ENCODE results near the gene UGT1A4. TPM values are rescaled to one million over a fixed set of nuclear protein-coding genes. Genes with fewer than 3 reads are reported as not detected.
"Not testable (repeated sequence)": the region's sequence is repeated elsewhere in the genome, so short reads cannot be mapped to it uniquely, and the experiment has no call there.

Gene UGT1A4
- total RNA-seq, 1 donor from 2014 or later, result not detected

DNA sequence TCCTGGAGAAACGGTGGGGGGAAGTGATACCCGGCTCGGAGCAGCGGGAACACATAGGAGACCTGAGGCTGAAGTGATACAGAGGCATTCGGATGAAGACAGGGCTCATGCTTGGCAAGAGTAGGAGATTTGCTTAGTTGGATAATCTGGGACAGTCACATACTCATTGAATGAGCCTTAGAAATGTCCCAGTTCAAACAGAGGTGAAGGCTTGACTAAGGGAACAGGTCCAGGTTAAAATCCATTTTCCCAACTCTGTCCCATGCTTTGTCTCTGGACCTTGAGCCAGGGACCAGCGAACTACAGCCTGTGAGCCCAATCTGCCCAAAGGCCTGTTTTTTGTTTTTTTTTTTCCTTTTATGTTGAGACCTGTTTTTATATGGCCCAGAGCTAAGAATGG lies 24.6 kb upstream of the UGT1A4 start:
- no peak for DNase-seq (ENCODE audit: missing footprints)
- intact Hi-C loops (cut with DNase I), result no loop called here
- ATAC-seq, result no peak

GRCh38 chr2:233698740-233699139 lies 19.8 kb upstream of the UGT1A4 start:
- DNase-seq (ENCODE audit: missing footprints) (no peak), ATAC-seq (no peak)
- intact Hi-C loops (cut with DNase I), result no loop called here

GRCh38 chr2:233699424-233700027 lies 19.0 kb upstream of the UGT1A4 start:
- intact Hi-C loops (cut with DNase I), result no loop called here
- DNase-seq (ENCODE audit: missing footprints) (no peak), ATAC-seq (no peak)

- intact Hi-C loops (cut with DNase I), result no loop called here
- no peak for DNase-seq (ENCODE audit: missing footprints)
- no peak for ATAC-seq
Observed at GRCh38 chr2:233700028-233700635, 18.4 kb upstream of the UGT1A4 start.

DNA sequence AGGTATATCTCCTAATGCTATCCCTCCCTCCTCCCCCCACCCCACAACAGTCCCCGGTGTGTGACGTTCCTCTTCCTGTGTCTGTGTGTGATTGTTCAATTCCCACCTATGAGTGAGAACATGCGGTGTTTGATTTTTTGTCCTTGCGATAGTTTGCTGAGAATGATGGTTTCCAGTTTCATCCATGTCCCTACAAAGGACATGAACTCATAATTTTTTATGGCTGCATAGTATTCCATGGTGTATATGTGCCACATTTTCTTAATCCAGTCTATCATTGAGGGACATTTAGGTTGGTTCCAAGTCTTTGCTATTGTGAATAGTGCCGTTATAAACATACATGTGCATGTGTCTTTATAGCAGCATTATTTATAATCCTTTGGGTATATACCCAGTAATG lies 17.7 kb upstream of the UGT1A4 start:
- DNase-seq (ENCODE audit: missing footprints); ATAC-seq; intact Hi-C loops (cut with DNase I): not testable (repeated sequence)

DNA sequence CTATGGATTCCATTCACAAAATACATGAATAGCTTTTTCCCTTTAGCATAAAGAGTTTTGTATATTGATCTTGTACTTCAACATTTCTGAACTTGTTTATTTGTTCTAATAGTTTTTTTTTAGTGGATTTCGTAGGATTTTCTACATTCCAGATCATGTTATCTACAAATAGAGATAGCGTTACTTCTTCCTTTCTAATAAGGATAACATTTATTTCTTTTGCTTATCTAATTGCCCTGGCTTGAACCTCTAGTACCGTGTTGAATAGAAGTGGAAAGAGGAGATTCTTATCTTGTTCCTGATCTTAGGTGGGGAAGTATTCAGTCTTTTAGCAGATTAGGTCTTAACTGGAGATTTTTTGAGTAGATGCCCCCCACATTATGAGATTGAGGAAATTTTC lies 16.3 kb upstream of the UGT1A4 start:
- intact Hi-C loops (cut with DNase I), result no loop called here
- ATAC-seq (no peak), DNase-seq (ENCODE audit: missing footprints) (no peak)

DNA sequence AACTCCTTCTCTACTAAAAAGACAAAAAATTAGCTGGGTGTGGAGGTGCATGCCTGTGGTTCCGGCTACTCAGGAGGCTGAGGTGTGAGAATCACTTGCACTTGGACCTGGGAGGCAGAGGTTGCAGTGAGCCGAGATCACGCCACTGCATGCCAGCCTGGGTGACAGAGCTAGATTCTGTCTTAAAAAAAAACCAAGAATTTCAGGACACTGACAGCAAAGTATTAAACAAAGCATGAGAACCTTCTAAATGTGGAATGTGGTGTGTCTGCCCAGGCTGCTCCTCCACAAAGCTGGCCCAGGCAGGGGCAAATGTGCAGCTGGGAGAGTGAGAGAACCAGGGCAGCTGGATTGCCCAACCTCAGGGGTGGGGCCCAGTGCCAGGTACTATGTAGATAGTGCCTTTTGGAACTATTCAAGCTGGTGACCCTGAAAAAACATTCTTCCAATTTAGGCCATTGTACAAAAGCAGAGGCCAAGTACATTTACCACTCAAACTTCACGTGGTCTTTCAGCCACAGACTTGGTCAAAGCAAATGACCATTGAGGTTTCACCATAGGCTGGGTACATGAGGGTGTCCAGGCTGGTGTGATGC lies 12.5 kb upstream of the UGT1A4 start:
- ATAC-seq, result no peak
- no peak for DNase-seq (ENCODE audit: missing footprints)
- intact Hi-C loops (cut with DNase I), result no loop called here

DNA sequence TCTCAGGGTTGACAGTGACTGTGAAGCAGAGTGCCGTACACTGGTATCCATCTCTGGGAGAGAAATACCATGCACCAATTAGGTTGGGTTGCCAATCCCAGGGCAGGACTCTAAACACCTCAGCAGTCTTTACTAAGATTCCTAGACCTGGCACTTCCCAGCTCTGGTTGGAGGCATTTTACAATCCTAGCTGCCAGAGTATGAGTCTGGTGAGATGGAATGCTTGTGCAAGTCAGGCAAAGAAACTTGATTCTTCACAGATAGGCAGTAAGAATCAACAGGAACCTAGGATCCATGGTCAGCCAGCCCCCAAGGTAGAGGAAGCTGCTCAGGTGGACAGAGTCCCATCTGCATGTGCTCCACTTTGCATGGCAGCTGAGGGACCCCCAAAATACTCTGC lies 11.8 kb upstream of the UGT1A4 start:
- intact Hi-C loops (cut with DNase I), result no loop called here
- DNase-seq (ENCODE audit: missing footprints) (no peak), ATAC-seq (no peak)

DNA sequence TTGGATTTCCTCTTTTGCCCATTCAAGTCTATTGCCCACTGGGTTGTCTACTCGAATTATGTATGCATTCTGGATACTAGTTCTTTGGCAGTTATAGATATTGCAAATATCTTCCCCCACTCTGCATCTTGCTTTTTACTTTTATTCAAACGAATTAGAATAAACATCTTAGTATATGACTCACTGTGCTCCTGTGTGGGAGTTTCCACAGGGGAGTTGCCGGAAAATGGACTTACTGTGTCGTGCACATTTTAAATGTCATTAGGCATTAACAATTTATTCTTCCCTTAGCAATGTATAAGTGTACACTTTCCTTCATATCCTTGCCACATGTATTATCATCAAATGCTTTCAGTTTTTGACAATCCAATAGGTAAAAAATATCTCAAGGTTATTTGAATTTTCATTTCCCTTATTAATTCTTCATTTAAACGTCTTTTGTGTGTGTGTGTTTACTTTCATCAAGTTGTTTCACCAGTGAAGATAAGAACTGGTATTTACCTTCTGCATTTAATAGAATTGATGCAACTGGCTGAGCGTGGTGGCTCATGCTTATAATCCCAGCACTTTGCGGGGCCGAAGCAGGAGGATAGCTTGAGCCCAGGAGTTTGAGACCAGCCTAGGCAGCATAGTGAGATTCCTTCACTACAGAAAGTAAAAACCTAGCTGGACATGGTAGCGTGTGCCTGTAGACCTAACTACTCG lies 10.4 kb upstream of the UGT1A4 start:
- DNase-seq (ENCODE audit: missing footprints) (no peak), ATAC-seq (no peak)
- intact Hi-C loops (cut with DNase I), result no loop called here

GRCh38 chr2:233708942-233709341 lies 9.6 kb upstream of the UGT1A4 start:
- intact Hi-C loops (cut with DNase I), result no loop called here
- DNase-seq (ENCODE audit: missing footprints), result no peak

GRCh38 chr2:233711312-233712008 lies 7.1 kb upstream of the UGT1A4 start:
- DNase-seq (ENCODE audit: missing footprints), result no peak
- intact Hi-C loops (cut with DNase I), result no loop called here
- ATAC-seq, result peak; percentile 68

More at GRCh38 chr2:233708942-233709341, 9.6 kb upstream of the UGT1A4 start:
- ATAC-seq, result no peak

- intact Hi-C loops (cut with DNase I), result no loop called here
- DNase-seq (ENCODE audit: missing footprints), result no peak
- no peak for ATAC-seq
Observed at GRCh38 chr2:233712611-233713261, 5.8 kb upstream of the UGT1A4 start, which contains the start of gene UGT1A5. TSS of gene UGT1A5 (plus strand) at chr2:233712907. CDS start at chr2:233712992, 85 bp downstream.

GRCh38 chr2:233713262-233713615 lies 5.3 kb upstream of the UGT1A4 start:
- no peak for ATAC-seq

DNA sequence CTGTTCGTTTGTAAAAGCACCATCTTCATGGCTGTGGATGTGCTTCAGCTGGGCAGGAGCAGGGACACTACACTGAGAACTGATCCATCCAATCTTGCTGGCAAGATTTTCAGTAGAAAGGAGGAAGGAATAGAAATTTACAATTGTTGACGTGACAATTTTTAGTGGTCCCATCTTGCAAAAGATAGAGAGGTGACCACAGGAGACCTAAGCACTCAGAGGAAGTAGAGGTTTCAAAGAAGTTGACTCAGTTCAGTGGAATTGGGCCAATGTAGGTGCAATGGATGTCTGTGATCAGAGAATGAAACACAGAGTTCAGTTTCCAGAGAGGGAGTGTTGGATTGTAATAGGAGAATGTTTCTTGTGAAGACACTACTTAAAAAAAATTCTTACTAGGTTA lies 4.4 kb upstream of the UGT1A4 start:
- intact Hi-C loops (cut with DNase I), result no loop called here
- no peak for DNase-seq (ENCODE audit: missing footprints)

More at GRCh38 chr2:233713262-233713615, 5.3 kb upstream of the UGT1A4 start:
- intact Hi-C loops (cut with DNase I), result no loop called here
- no peak for DNase-seq (ENCODE audit: missing footprints)

GRCh38 chr2:233728723-233729301 lies 10.3 kb downstream of the UGT1A4 start, which contains the start of gene UGT1A3:
TSS of gene UGT1A3 (plus strand) at chr2:233729042. CDS start at chr2:233729127, 85 bp downstream.
- no peak for ATAC-seq
- DNase-seq (ENCODE audit: missing footprints), result no peak
- intact Hi-C loops (cut with DNase I), result no loop called here

More for the DNA sequence above, 4.4 kb upstream of the UGT1A4 start:
- ATAC-seq, result no peak

DNA sequence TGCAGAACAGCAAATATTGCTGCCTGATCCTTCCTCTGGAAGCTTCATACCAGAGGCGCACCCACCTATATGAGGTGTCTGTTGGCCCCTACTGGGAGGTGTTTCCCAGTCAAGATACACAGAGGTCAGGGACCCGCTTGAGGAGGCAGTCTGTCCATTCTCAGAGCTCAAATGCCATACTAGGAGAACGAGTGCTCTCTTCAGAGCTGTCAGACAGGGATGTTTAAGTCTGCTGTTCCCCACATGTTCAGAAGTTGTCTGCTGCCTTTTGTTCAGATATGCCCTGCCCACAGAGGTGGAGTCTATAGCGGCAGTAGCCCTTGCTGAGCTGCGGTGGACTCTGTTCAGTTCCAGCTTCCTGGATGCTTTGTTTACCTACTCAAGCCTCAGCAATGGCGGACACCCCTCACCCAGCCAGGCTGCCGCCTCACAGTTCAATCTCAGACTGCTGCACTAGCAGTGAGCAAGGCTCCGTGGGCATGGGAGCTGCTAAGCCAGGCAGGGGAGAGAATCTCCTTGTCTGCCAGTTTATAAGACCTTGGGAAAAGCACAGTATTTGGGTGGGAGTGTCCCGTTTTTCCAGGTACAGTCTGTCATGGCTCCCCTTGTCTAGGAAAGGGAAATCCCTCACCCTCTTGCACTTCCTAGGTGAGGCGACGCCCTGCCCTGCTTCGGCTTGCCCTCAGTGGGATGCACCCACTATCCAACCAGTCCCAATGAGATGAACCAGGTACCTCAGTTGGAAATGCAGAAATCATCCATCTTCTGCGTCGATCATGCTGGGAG lies 18.5 kb downstream of the UGT1A4 start:
- ATAC-seq; intact Hi-C loops (cut with DNase I); DNase-seq (ENCODE audit: missing footprints): not testable (repeated sequence)

DNA sequence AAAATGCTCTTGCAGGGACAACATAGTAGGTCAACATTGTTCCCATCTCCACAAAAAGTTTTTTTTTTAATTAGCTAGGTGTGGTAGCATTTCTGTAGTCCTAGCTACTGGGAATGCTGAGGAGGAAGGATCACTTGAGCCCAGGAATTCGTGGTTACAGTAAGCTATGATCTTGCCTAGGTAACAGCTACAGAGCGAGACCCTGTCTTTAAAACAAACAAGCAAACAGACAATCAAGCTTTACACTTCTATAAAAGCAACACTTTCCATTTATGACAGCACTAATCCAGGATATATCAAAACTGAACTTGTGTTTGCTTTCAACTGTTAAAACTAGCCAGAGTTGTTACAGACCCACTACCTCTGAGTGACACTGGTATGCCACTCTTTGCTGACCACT lies 22.3 kb downstream of the UGT1A4 start:
- intact Hi-C loops (cut with DNase I), result no loop called here
- no peak for ATAC-seq
- no peak for DNase-seq (ENCODE audit: missing footprints)
